ENCODE measurements around the gene TMEM255B.

DNA sequence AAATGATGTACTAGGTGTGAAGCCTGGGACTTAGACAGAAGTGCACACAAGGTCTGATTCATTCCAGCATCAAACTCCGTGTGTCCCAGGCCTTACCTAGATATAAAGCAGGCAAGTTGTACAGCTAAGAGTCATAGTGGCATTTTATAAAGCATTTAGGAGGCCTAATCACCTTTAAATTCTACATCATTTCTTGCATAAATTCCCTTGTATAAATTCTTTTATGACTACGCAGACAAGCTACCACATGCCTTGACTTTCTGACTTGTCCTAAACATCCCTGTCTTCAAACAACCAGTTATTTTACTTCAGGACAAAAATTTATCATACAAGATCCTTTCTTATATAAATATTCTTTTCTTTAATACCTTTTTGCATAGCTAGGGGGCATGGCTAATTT, 22.5 kb downstream of the TMEM255B start:
- TF ChIP-seq, protein P1, sequence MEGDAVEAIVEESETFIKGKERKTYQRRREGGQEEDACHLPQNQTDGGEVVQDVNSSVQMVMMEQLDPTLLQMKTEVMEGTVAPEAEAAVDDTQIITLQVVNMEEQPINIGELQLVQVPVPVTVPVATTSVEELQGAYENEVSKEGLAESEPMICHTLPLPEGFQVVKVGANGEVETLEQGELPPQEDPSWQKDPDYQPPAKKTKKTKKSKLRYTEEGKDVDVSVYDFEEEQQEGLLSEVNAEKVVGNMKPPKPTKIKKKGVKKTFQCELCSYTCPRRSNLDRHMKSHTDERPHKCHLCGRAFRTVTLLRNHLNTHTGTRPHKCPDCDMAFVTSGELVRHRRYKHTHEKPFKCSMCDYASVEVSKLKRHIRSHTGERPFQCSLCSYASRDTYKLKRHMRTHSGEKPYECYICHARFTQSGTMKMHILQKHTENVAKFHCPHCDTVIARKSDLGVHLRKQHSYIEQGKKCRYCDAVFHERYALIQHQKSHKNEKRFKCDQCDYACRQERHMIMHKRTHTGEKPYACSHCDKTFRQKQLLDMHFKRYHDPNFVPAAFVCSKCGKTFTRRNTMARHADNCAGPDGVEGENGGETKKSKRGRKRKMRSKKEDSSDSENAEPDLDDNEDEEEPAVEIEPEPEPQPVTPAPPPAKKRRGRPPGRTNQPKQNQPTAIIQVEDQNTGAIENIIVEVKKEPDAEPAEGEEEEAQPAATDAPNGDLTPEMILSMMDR (IDR thresholded peaks at IDR 0.05) = no peak
- TF ChIP-seq POLR2A (IDR thresholded peaks at IDR 0.05) (no peak), POLR2AphosphoS5 (IDR thresholded peaks at IDR 0.05) (no peak)

All from upper lobe of left lung (tissue), 4 donors.